Heart left ventricle (tissue), 13 donors: ENCODE data around the gene PCK1.
"Not testable (repeated sequence)": the region's sequence is repeated elsewhere in the genome, so short reads cannot be mapped to it uniquely, and the experiment has no call there.

Experiments used
- POLR2A ChIP-seq, 2 donors: fragments of 450-650 bp; IDR thresholded peaks; one replicate each; pipeline ENCODE4 v1.6.1; 2017; ENCODE audit warnings: antibody characterized with exemption in 2 of 2, mild to moderate bottlenecking in 2 of 2, moderate library complexity in 2 of 2
- TF ChIP-seq, protein P1 (sequence below), 12 donors: fragments of 200-600 bp; sonication (generic) in 4 of 12; IDR thresholded peaks; one replicate each; pipeline versions ENCODE4 v1.5.0 to v1.8.0; 2018 to 2022; ENCODE audit warnings: antibody characterized with exemption in 12 of 12, mild to moderate bottlenecking in 5 of 12
- donor health status: ischemic (EF 13 %, LVEDD 7.1; RV severe dilation, severe dysfunction).
- donor health status: DM: no; HTN: yes; CAD: no.
- donor health status: DM: no; HTN: no; CAD: no.
- donor health status: ischemic (EF 25% LVEDD 6.9; RV normal size, moderate dysfunction).
- donor health status: ischemic (EF 25% LVEDD 5.7; RV mildly dilated, moderate dysfunction).
- donor health status: ischemic (EF 35%, LVEDD 5.7; RV mildly dilated, moderate dysfunction).
- donor health status: nonischemic (EF 11% LVEDD 7.7; RV severe dilation, severe dysfunction).
- donor health status: DM: yes; HTN: yes; CAD: no.
- donor health status: PGD.
- donor health status: ischemic (EF 29% LVEDD 5.4; RV normal size, mild dysfunction).
- donor health status: nonischemic (EF 23%, LVEDD 6.1; RV moderate dilation, normal function).

DNA sequence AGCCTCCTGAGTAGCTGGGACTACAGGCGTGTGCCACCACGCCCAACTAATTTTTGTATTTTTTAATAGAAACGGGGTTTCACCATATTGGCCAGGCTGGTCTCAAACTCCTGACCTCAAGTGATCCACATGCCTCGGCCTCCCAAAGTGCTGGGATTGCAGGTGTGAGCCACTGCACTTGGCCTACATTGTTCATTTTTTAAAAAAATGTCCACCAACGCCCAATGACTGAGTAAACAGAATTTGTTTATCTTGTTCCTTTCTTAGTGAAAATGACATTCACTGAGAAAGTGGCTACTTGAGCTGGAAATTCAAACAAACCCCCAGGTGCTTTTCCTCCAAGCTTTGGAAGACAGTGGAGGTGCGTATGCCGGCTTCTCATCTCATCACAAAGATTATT, 49.2 kb upstream of the PCK1 start:
- not testable (repeated sequence) for TF ChIP-seq POLR2A (IDR thresholded peaks at IDR 0.05)
- TF ChIP-seq, protein P1, sequence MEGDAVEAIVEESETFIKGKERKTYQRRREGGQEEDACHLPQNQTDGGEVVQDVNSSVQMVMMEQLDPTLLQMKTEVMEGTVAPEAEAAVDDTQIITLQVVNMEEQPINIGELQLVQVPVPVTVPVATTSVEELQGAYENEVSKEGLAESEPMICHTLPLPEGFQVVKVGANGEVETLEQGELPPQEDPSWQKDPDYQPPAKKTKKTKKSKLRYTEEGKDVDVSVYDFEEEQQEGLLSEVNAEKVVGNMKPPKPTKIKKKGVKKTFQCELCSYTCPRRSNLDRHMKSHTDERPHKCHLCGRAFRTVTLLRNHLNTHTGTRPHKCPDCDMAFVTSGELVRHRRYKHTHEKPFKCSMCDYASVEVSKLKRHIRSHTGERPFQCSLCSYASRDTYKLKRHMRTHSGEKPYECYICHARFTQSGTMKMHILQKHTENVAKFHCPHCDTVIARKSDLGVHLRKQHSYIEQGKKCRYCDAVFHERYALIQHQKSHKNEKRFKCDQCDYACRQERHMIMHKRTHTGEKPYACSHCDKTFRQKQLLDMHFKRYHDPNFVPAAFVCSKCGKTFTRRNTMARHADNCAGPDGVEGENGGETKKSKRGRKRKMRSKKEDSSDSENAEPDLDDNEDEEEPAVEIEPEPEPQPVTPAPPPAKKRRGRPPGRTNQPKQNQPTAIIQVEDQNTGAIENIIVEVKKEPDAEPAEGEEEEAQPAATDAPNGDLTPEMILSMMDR (IDR thresholded peaks at IDR 0.05), result not testable (repeated sequence)
